HCT116 (cell line): Measurements from ENCODE around the gene TXLNG. TPM values are rescaled to one million over a fixed set of nuclear protein-coding genes. Genes with fewer than 3 reads are reported as not detected.
A peak's percentile ranks its signal among the peaks of the same experiment; 100 is the strongest.

ENCODE experiments used
- ATAC-seq: fragments of 200-7000 bp; cut with Tn5 transposase; 2 replicates; pipeline ENCODE4 v1.9.1; 2020; ENCODE audit warnings: mild to moderate bottlenecking, moderate library complexity
- BruUV-seq: library from RNA; stranded (reverse); fragments of 400-500 nt; replicated peaks from 2 replicates; lab custom pipeline; 2021; lab: Mats Ljungman, UMichigan
- CTCF ChIA-PET: fragments of 300-600 bp; sonication (Branson Sonifier 250); formaldehyde crosslinking; loops from one replicate; lab custom pipeline; 2021; ENCODE audit warnings: antibody characterized with exemption; lab: Charles Lee
- POLR2A ChIA-PET: fragments of 300-600, 350-600 bp; sonication (Branson Sonifier 250); formaldehyde crosslinking; loops from one replicate; lab custom pipeline; 2021; ENCODE audit warnings: antibody characterized with exemption; lab: Charles Lee
- RAD21 ChIA-PET, 2 experiments: fragments of 300-600 bp; sonication (Branson Sonifier 250); formaldehyde crosslinking; loops; one replicate each; lab custom pipeline; 2023; ENCODE audit warnings: low total read pairs in 2 of 2; ENCODE audit not compliant: uncharacterized antibody in 2 of 2, unreplicated experiment in 2 of 2, low non-redundant PET in 1 of 2; lab: Charles Lee
- DNase-seq: peaks from one replicate; pipeline ENCODE4 v3.0.0-alpha.2; 2010; ENCODE audit warnings: low read depth, low spot score
- H2AFZ ChIP-seq: fragments of 200-600 bp; shearing (Covaris generic), sonication (generic); 2 replicates; pipeline ENCODE4 v1.6.1; 2017; ENCODE audit warnings: low read depth, mixed run types, mixed read lengths, antibody characterized with exemption, low read length; ENCODE audit not compliant: poor library complexity, severe bottlenecking
- H3K27ac ChIP-seq: 2 replicates; pipeline ENCODE4 v1.5.1; 2012; ENCODE audit warnings: low read depth, low read length
- H3K27me3 ChIP-seq: fragments of 200-600 bp; sonication (generic); 2 replicates; pipeline ENCODE4 v1.6.1; 2016; ENCODE audit warnings: mixed run types, low read length, mixed read lengths; ENCODE audit not compliant: insufficient read depth
- H3K36me3 ChIP-seq, 2 experiments: fragments of 200-500 bp in 1 of 2; fragments of 200-600 bp in 1 of 2; sonication (Bioruptor generic) in 1 of 2; sonication (generic) in 1 of 2; 2 replicates each; pipeline versions ENCODE4 v1.5.1 to v1.6.1; 2014 to 2016; ENCODE audit warnings: low read length in 2 of 2, inconsistent platforms in 1 of 2, mixed read lengths in 1 of 2, mixed run types in 1 of 2; ENCODE audit not compliant: insufficient read depth in 2 of 2, control insufficient read depth in 1 of 2
- H3K4me1 ChIP-seq, 2 experiments: fragments of 200-600 bp in 1 of 2; sonication (generic) in 1 of 2; 2 replicates each; pipeline versions ENCODE4 v1.5.1 to v1.6.1; 2012 to 2017; ENCODE audit warnings: low read length in 2 of 2, inconsistent platforms in 1 of 2, mild to moderate bottlenecking in 1 of 2, mixed read lengths in 1 of 2, mixed run types in 1 of 2, moderate library complexity in 1 of 2; ENCODE audit not compliant: insufficient read depth in 2 of 2, control insufficient read depth in 1 of 2
- H3K4me2 ChIP-seq: fragments of 200-600 bp; sonication (generic); 2 replicates; pipeline ENCODE4 v1.6.1; 2017; ENCODE audit warnings: mixed run types, low read length, mixed read lengths
- H3K4me3 ChIP-seq, 2 experiments: fragments of 200-600 bp in 1 of 2; sonication (generic) in 1 of 2; replicated peaks in 1 of 2; 2 replicates each; pipeline ENCODE4 v1.5.1; 2011 to 2016; ENCODE audit warnings: low read length in 2 of 2, control low read depth in 1 of 2, low read depth in 1 of 2, mild to moderate bottlenecking in 1 of 2, mixed read lengths in 1 of 2, mixed run types in 1 of 2
- H3K79me2 ChIP-seq: fragments of 200-600 bp; sonication (generic); 2 replicates; pipeline ENCODE4 v1.6.1; 2017; ENCODE audit warnings: mild to moderate bottlenecking, mixed run types, low read length, moderate library complexity, mixed read lengths; ENCODE audit not compliant: insufficient read depth
- H3K9ac ChIP-seq: fragments of 200-600 bp; sonication (generic); 2 replicates; pipeline ENCODE4 v1.6.1; 2016; ENCODE audit warnings: low read length, mixed read lengths
- H3K9me2 ChIP-seq: fragments of 200-600 bp; sonication (generic), shearing (Covaris generic); 2 replicates; pipeline ENCODE4 v1.6.1; 2017; ENCODE audit warnings: mixed run types, mild to moderate bottlenecking, moderate library complexity; ENCODE audit not compliant: insufficient read depth
- H3K9me3 ChIP-seq, 2 experiments: fragments of 200-500 bp in 1 of 2; fragments of 200-600 bp in 1 of 2; sonication (Bioruptor generic) in 1 of 2; sonication (generic) in 1 of 2; 2 replicates each; pipeline ENCODE4 v1.6.1; 2014 to 2017; ENCODE audit warnings: low read length in 2 of 2, mixed read lengths in 2 of 2, inconsistent platforms in 1 of 2, low read depth in 1 of 2, mild to moderate bottlenecking in 1 of 2, mixed run types in 1 of 2, moderate library complexity in 1 of 2; ENCODE audit not compliant: control insufficient read depth in 1 of 2, insufficient read depth in 1 of 2
- H4K20me1 ChIP-seq: fragments of 200-600 bp; sonication (generic), shearing (Covaris generic); 2 replicates; pipeline ENCODE4 v1.6.1; 2017; ENCODE audit warnings: mixed run types, mild to moderate bottlenecking, moderate library complexity; ENCODE audit not compliant: insufficient read depth
- CEBPB ChIP-seq: IDR thresholded peaks from 2 replicates; pipeline ENCODE4 v1.6.1; 2012; ENCODE audit warnings: low read depth
- CTCF ChIP-seq, 3 experiments: fragments of 200-600 bp in 1 of 3; sonication (generic) in 1 of 3; IDR thresholded peaks in 2 of 3; conservative IDR thresholded peaks in 1 of 3; 2 replicates each; pipeline ENCODE4 v1.5.1; 2012 to 2017; ENCODE audit warnings: low read depth in 2 of 3, low read length in 2 of 3, antibody characterized with exemption in 1 of 3, borderline replicate concordance in 1 of 3, control low read depth in 1 of 3, mild to moderate bottlenecking in 1 of 3, mixed read lengths in 1 of 3, mixed run types in 1 of 3, moderate library complexity in 1 of 3; ENCODE audit not compliant: insufficient read depth in 1 of 3
- EGR1 ChIP-seq: IDR thresholded peaks from 2 replicates; pipeline ENCODE4 v1.6.1; 2012; ENCODE audit warnings: low read depth
- ELF1 ChIP-seq: IDR thresholded peaks from 2 replicates; pipeline ENCODE4 v1.6.1; 2012; ENCODE audit warnings: low read depth, borderline replicate concordance
- FOSL1 ChIP-seq: IDR thresholded peaks from 2 replicates; pipeline ENCODE4 v1.6.1; 2012; ENCODE audit warnings: low read depth
- POLR2A ChIP-seq: IDR thresholded peaks from 2 replicates; pipeline ENCODE4 v1.7.0; 2011; ENCODE audit warnings: borderline replicate concordance; ENCODE audit not compliant: insufficient read depth, insufficient read length; ENCODE audit errors: extremely low read depth
- POLR2AphosphoS5 ChIP-seq: IDR thresholded peaks from 2 replicates; pipeline ENCODE4 v1.6.1; 2011; ENCODE audit warnings: mild to moderate bottlenecking, low read depth, low read length, moderate library complexity
- RAD21 ChIP-seq: IDR thresholded peaks from 2 replicates; pipeline ENCODE4 v1.6.1; 2012; ENCODE audit warnings: low read depth, mild to moderate bottlenecking
- SIN3A ChIP-seq: IDR thresholded peaks from 2 replicates; pipeline ENCODE4 v1.6.1; 2012; ENCODE audit warnings: low read depth
- TCF7L2 ChIP-seq: IDR thresholded peaks from 2 replicates; pipeline ENCODE4 v1.7.0; 2011; ENCODE audit warnings: borderline replicate concordance, inconsistent platforms; ENCODE audit not compliant: insufficient read depth, insufficient read length; ENCODE audit errors: extremely low read depth
- ZBTB33 ChIP-seq: IDR thresholded peaks from 2 replicates; pipeline ENCODE4 v1.6.1; 2011; ENCODE audit warnings: mild to moderate bottlenecking, low read length, moderate library complexity; ENCODE audit not compliant: insufficient replicate concordance; ENCODE audit errors: extremely low read depth
- intact Hi-C: fragments of 100-400 bp; cut with micrococcal nuclease; formaldehyde crosslinking; loops from 2 replicates; pipeline ENCODE4 v1.10.0; 2022
- total RNA-seq: library from RNA; stranded (reverse); gene quantifications from one replicate; pipeline ENCODE4 v1.2.1, GENCODE V29; 2021; ENCODE audit not compliant: unreplicated experiment
- TF ChIP-seq, protein P1 (sequence below): IDR thresholded peaks from 2 replicates; pipeline ENCODE4 v1.6.1; 2012; ENCODE audit warnings: low read depth

TXLNG gene
- total RNA-seq, 1 experiment from 2014 or later, result 22.9 TPM

GRCh38 chrX:16807976-16808542 is 21.8 kb downstream of the TXLNG start:
- H4K20me1 ChIP-seq, result no peaks in the 10 kb centered on the region; the same call in 1 of the 2 replicates
- ChIA-PET CTCF (interaction anchor here (1.1 kb wide), 1 partner anchor 18 kb away, joined by 3 read pairs; no protein-coding TSS in a partner anchor), POLR2A (interaction anchor here (0.7 kb wide), 1 partner anchor 22 kb away, joined by 3 read pairs; the partner anchor contains the start of gene TXLNG), RAD21 (no interaction called here)
- intact Hi-C loops, result no loop called here
- no peak overlapping the region for H3K27ac ChIP-seq
- ATAC-seq, result no peak; the same call in 1 of the 2 replicates
- TF ChIP-seq CEBPB (peak; percentile 82), SIN3A (no peak)
- peaks cover 0 to 5% of the 10 kb centered on the region in 2 experiments; a peak in 1 of 4 replicates for H3K4me1 ChIP-seq
- no peaks in the 10 kb centered on the region for H3K9me2 ChIP-seq
- no peak overlapping the region for H3K4me3 ChIP-seq
- no peak overlapping the region for H3K4me2 ChIP-seq
- no peaks in the 10 kb centered on the region for H3K9me3 ChIP-seq
- no TSS peak for BruUV-seq
- no peak overlapping the region for H3K9ac ChIP-seq
- H3K27me3 ChIP-seq, result no peaks in the 10 kb centered on the region
- no peaks in the 10 kb centered on the region; a peak in 1 of 4 replicates for H3K36me3 ChIP-seq
- no peak for DNase-seq
- H3K79me2 ChIP-seq, result peaks cover 89% of the 10 kb centered on the region
- no peak overlapping the region for H2AFZ ChIP-seq

GRCh38 chrX:16814597-16814996 is 28.3 kb downstream of the TXLNG start:
- BruUV-seq, result no TSS peak
- ChIA-PET RAD21 (no interaction called here), POLR2A (no interaction called here), CTCF (no interaction called here)
- no peak overlapping the region for H3K27ac ChIP-seq
- H3K36me3 ChIP-seq, result no peaks in the 10 kb centered on the region
- H3K9me2 ChIP-seq, result no peaks in the 10 kb centered on the region
- H3K4me3 ChIP-seq, result no peak overlapping the region
- no peak overlapping the region for H3K4me2 ChIP-seq
- H3K9me3 ChIP-seq, result no peaks in the 10 kb centered on the region
- intact Hi-C loops, result no loop called here
- H2AFZ ChIP-seq, result no peak overlapping the region
- no peaks in the 10 kb centered on the region; a peak in 1 of 4 replicates for H3K4me1 ChIP-seq
- H3K27me3 ChIP-seq, result no peaks in the 10 kb centered on the region
- H3K79me2 ChIP-seq, result peaks cover 88% of the 10 kb centered on the region
- DNase-seq (no peak), ATAC-seq (no peak)
- no peak overlapping the region for H3K9ac ChIP-seq
- no peaks in the 10 kb centered on the region for H4K20me1 ChIP-seq
- no peak for TF ChIP-seq RAD21
- TF ChIP-seq POLR2AphosphoS5, result no peak
- no peak for TF ChIP-seq ELF1
- TF ChIP-seq CTCF (IDR thresholded peaks at IDR 0.05 in 2 of 3, conservative IDR thresholded peaks at IDR 0.05 in 1 of 3; ENCODE audit: borderline replicate concordance in 1 of 3, insufficient read depth in 1 of 3, low read depth in 2 of 3, low read length in 2 of 3), result no peak
- TF ChIP-seq ZBTB33, result no peak
- no peak for TF ChIP-seq POLR2A
- no peak for TF ChIP-seq FOSL1
- TF ChIP-seq TCF7L2, result no peak
- no peak for TF ChIP-seq CEBPB
- no peak for TF ChIP-seq EGR1
- TF ChIP-seq, protein P1, sequence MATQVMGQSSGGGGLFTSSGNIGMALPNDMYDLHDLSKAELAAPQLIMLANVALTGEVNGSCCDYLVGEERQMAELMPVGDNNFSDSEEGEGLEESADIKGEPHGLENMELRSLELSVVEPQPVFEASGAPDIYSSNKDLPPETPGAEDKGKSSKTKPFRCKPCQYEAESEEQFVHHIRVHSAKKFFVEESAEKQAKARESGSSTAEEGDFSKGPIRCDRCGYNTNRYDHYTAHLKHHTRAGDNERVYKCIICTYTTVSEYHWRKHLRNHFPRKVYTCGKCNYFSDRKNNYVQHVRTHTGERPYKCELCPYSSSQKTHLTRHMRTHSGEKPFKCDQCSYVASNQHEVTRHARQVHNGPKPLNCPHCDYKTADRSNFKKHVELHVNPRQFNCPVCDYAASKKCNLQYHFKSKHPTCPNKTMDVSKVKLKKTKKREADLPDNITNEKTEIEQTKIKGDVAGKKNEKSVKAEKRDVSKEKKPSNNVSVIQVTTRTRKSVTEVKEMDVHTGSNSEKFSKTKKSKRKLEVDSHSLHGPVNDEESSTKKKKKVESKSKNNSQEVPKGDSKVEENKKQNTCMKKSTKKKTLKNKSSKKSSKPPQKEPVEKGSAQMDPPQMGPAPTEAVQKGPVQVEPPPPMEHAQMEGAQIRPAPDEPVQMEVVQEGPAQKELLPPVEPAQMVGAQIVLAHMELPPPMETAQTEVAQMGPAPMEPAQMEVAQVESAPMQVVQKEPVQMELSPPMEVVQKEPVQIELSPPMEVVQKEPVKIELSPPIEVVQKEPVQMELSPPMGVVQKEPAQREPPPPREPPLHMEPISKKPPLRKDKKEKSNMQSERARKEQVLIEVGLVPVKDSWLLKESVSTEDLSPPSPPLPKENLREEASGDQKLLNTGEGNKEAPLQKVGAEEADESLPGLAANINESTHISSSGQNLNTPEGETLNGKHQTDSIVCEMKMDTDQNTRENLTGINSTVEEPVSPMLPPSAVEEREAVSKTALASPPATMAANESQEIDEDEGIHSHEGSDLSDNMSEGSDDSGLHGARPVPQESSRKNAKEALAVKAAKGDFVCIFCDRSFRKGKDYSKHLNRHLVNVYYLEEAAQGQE, result no peak
